Mesenchymal stem cell (in vitro differentiated cells and primary cell): ENCODE results near the gene HDHD5.

Experiments
- DNase-seq: peaks from one replicate; pipeline ENCODE4 v3.0.0-alpha.2; 2013
- H2AFZ ChIP-seq: one replicate; pipeline ENCODE4 v1.6.1; 2013; ENCODE audit warnings: low read depth, mild to moderate bottlenecking, control low read depth, inconsistent platforms, low read length, moderate library complexity
- H2AK5ac ChIP-seq: 2 replicates; pipeline ENCODE4 v1.6.1; 2013; ENCODE audit warnings: low read length, moderate library complexity, mild to moderate bottlenecking, inconsistent platforms; ENCODE audit not compliant: severe bottlenecking
- H2BK120ac ChIP-seq: one replicate; pipeline ENCODE4 v1.6.1; 2013; ENCODE audit warnings: low read depth, mild to moderate bottlenecking, inconsistent platforms, low read length, moderate library complexity
- H2BK12ac ChIP-seq, 2 experiments: one replicate each; pipeline ENCODE4 v1.6.1; 2013; ENCODE audit warnings: inconsistent platforms in 2 of 2, low read length in 2 of 2, mild to moderate bottlenecking in 2 of 2, moderate library complexity in 2 of 2, control low read depth in 1 of 2
- H2BK15ac ChIP-seq: one replicate; pipeline ENCODE4 v1.6.1; 2013; ENCODE audit warnings: mild to moderate bottlenecking, low read depth, inconsistent platforms; ENCODE audit not compliant: poor library complexity, severe bottlenecking
- H2BK5ac ChIP-seq: 2 replicates; pipeline ENCODE4 v1.6.1; 2013; ENCODE audit warnings: low read depth, mild to moderate bottlenecking, low read length, control low read depth, inconsistent platforms; ENCODE audit not compliant: poor library complexity, severe bottlenecking
- H3K14ac ChIP-seq, 2 experiments: one replicate each; pipeline ENCODE4 v1.6.1; 2013; ENCODE audit warnings: inconsistent platforms in 2 of 2, low read length in 2 of 2, control low read depth in 1 of 2, mild to moderate bottlenecking in 1 of 2, moderate library complexity in 1 of 2
- H3K18ac ChIP-seq, 2 experiments: one replicate each; pipeline ENCODE4 v1.6.1; 2013; ENCODE audit warnings: inconsistent platforms in 2 of 2, low read length in 2 of 2, control low read depth in 1 of 2, low read depth in 1 of 2, mild to moderate bottlenecking in 1 of 2
- H3K23ac ChIP-seq, 2 experiments: one replicate each; pipeline ENCODE4 v1.6.1; 2013; ENCODE audit warnings: inconsistent platforms in 2 of 2, low read length in 2 of 2, mild to moderate bottlenecking in 2 of 2, moderate library complexity in 2 of 2, control low read depth in 1 of 2
- H3K27ac ChIP-seq: 2 replicates; pipeline ENCODE4 v1.5.1; 2013; ENCODE audit warnings: mild to moderate bottlenecking, moderate library complexity, low read length, control low read depth, inconsistent platforms; ENCODE audit not compliant: poor library complexity, severe bottlenecking
- H3K27me3 ChIP-seq, 2 experiments: 2 replicates each; pipeline versions ENCODE4 v1.6.1 to v1.7.0; 2013; ENCODE audit warnings: low read length in 2 of 2, mild to moderate bottlenecking in 2 of 2, moderate library complexity in 2 of 2, control low read depth in 1 of 2, inconsistent platforms in 1 of 2; ENCODE audit not compliant: control insufficient read depth in 1 of 2, insufficient read depth in 1 of 2
- H3K36me3 ChIP-seq, 2 experiments: 2 replicates each; pipeline versions ENCODE4 v1.6.1 to v1.7.0; 2013; ENCODE audit warnings: low read length in 2 of 2, control low read depth in 1 of 2, inconsistent platforms in 1 of 2, low read depth in 1 of 2, mild to moderate bottlenecking in 1 of 2; ENCODE audit not compliant: insufficient read depth in 2 of 2, control insufficient read depth in 1 of 2
- H3K4ac ChIP-seq, 2 experiments: one replicate each; pipeline ENCODE4 v1.6.1; 2013; ENCODE audit warnings: inconsistent platforms in 2 of 2, low read length in 2 of 2, mild to moderate bottlenecking in 2 of 2, moderate library complexity in 2 of 2, control low read depth in 1 of 2, low read depth in 1 of 2
- H3K4me1 ChIP-seq: 2 replicates; pipeline ENCODE4 v1.6.1; 2013; ENCODE audit warnings: low read depth, low read length, control low read depth; ENCODE audit not compliant: control insufficient read depth, insufficient read depth
- H3K4me2 ChIP-seq: 2 replicates; pipeline ENCODE4 v1.6.1; 2013; ENCODE audit warnings: low read length, mild to moderate bottlenecking, inconsistent platforms; ENCODE audit not compliant: poor library complexity, severe bottlenecking
- H3K4me3 ChIP-seq, 2 experiments: 2 replicates each; pipeline versions ENCODE4 v1.5.1 to v1.7.0; 2013; ENCODE audit warnings: low read length in 2 of 2, mild to moderate bottlenecking in 2 of 2, control low read depth in 1 of 2, low read depth in 1 of 2; ENCODE audit not compliant: insufficient read depth in 1 of 2
- H3K79me1 ChIP-seq: replicated peaks from 2 replicates; pipeline ENCODE4 v1.6.1; 2013; ENCODE audit warnings: mild to moderate bottlenecking, control low read depth, low read length, inconsistent platforms; ENCODE audit not compliant: poor library complexity, severe bottlenecking
- H3K9ac ChIP-seq: 2 replicates; pipeline ENCODE4 v1.7.0; 2013; ENCODE audit warnings: mild to moderate bottlenecking, low read length, moderate library complexity
- H3K9me3 ChIP-seq: 2 replicates; pipeline ENCODE4 v1.7.0; 2013; ENCODE audit warnings: mild to moderate bottlenecking, low read length; ENCODE audit not compliant: control insufficient read depth
- H4K8ac ChIP-seq: one replicate; pipeline ENCODE4 v1.6.1; 2013; ENCODE audit warnings: inconsistent platforms, mild to moderate bottlenecking, low read length, moderate library complexity
- H4K91ac ChIP-seq: one replicate; pipeline ENCODE4 v1.6.1; 2013; ENCODE audit warnings: mild to moderate bottlenecking, low read length, inconsistent platforms
- WGBS: methylation state at CpG from one replicate; pipeline ENCODE4 v1.1.7; 2013; ENCODE audit warnings: mixed read lengths; 5-methylcytosine and 5-hydroxymethylcytosine counted together

The HDHD5 gene

GRCh38 chr22:17101475-17102296 lies 57.4 kb downstream of the HDHD5 start:
- Histone ChIP-seq H2BK12ac (no peak overlapping the region), H3K36me3 (peaks cover 79 to 91% of the 10 kb centered on the region in 2 experiments), H2AFZ (no peak overlapping the region), H3K27ac (no peak overlapping the region), H3K23ac (no peak overlapping the region), H2BK120ac (no peak overlapping the region), H4K91ac (no peak overlapping the region), H2BK15ac (no peak overlapping the region), H3K9ac (no peak overlapping the region), H3K4me3 (no peak overlapping the region), H3K18ac (no peak overlapping the region), H3K4me2 (no peak overlapping the region), H3K79me1 (peaks cover 7% of the 10 kb centered on the region), H2BK5ac (no peak overlapping the region), H3K4ac (no peak overlapping the region), H4K8ac (no peak overlapping the region), H3K27me3 (no peaks in the 10 kb centered on the region), H3K14ac (no peak overlapping the region), H3K4me1 (no peaks in the 10 kb centered on the region), H2AK5ac (no peak overlapping the region), H3K9me3 (no peaks in the 10 kb centered on the region)
- DNase-seq, result no peak
- WGBS, result 94% methylated on average over 13 of the region's 14 CpGs

GRCh38 chr22:17100621-17101020 lies 58.5 kb downstream of the HDHD5 start:
- H3K4me2 ChIP-seq, result no peak overlapping the region
- H3K9ac ChIP-seq, result no peak overlapping the region
- H3K18ac ChIP-seq, result no peak overlapping the region
- H3K23ac ChIP-seq, result peak overlapping the region in 1 of 2 experiments; percentile 27
- no peak overlapping the region for H4K8ac ChIP-seq
- WGBS, result 91% methylated on average over 6 of the region's 6 CpGs
- no peak for DNase-seq
- no peak overlapping the region for H2BK12ac ChIP-seq
- H3K4me3 ChIP-seq, result no peak overlapping the region
- no peak overlapping the region for H2BK15ac ChIP-seq
- no peak overlapping the region for H2BK120ac ChIP-seq
- no peak overlapping the region for H2BK5ac ChIP-seq
- no peak overlapping the region for H4K91ac ChIP-seq
- H3K4me1 ChIP-seq, result no peaks in the 10 kb centered on the region
- H2AFZ ChIP-seq, result no peak overlapping the region
- peaks cover 71 to 80% of the 10 kb centered on the region in 2 experiments for H3K36me3 ChIP-seq
- H3K27me3 ChIP-seq, result no peaks in the 10 kb centered on the region
- no peak overlapping the region for H3K4ac ChIP-seq
- H3K79me1 ChIP-seq, result peaks cover 14% of the 10 kb centered on the region
- no peak overlapping the region for H3K27ac ChIP-seq
- H3K9me3 ChIP-seq, result no peaks in the 10 kb centered on the region
- no peak overlapping the region for H3K14ac ChIP-seq
- H2AK5ac ChIP-seq, result no peak overlapping the region

GRCh38 chr22:17098379-17098819 lies 60.7 kb downstream of the HDHD5 start:
- Histone ChIP-seq H3K9ac (no peak overlapping the region), H3K4ac (no peak overlapping the region), H3K9me3 (no peaks in the 10 kb centered on the region), H3K27me3 (no peaks in the 10 kb centered on the region), H2BK120ac (no peak overlapping the region), H4K8ac (no peak overlapping the region), H2AK5ac (no peak overlapping the region), H3K18ac (no peak overlapping the region), H3K4me1 (no peaks in the 10 kb centered on the region), H2AFZ (no peak overlapping the region), H3K14ac (no peak overlapping the region), H4K91ac (no peak overlapping the region), H3K4me3 (no peak overlapping the region), H3K4me2 (no peak overlapping the region), H3K27ac (no peak overlapping the region), H3K23ac (no peak overlapping the region), H2BK12ac (no peak overlapping the region), H3K36me3 (peaks cover 52 to 65% of the 10 kb centered on the region in 2 experiments), H2BK5ac (no peak overlapping the region), H3K79me1 (peaks cover 21% of the 10 kb centered on the region), H2BK15ac (no peak overlapping the region)
- DNase-seq, result no peak
- 80% methylated on average over 7 of the region's 7 CpGs for WGBS

GRCh38 chr22:17097701-17098100 lies 61.4 kb downstream of the HDHD5 start:
- WGBS, result 96% methylated on average over 6 of the region's 6 CpGs
- H3K4me1 ChIP-seq, result no peaks in the 10 kb centered on the region
- H2AK5ac ChIP-seq, result no peak overlapping the region
- no peak overlapping the region for H3K14ac ChIP-seq
- no peaks in the 10 kb centered on the region for H3K27me3 ChIP-seq
- H3K79me1 ChIP-seq, result peaks cover 24% of the 10 kb centered on the region
- H2BK15ac ChIP-seq, result no peak overlapping the region
- H3K9ac ChIP-seq, result no peak overlapping the region
- H2AFZ ChIP-seq, result no peak overlapping the region
- H3K4me2 ChIP-seq, result no peak overlapping the region
- DNase-seq, result no peak
- no peak overlapping the region for H2BK12ac ChIP-seq
- no peak overlapping the region for H4K8ac ChIP-seq
- H3K27ac ChIP-seq, result no peak overlapping the region
- peaks cover 47 to 59% of the 10 kb centered on the region in 2 experiments for H3K36me3 ChIP-seq
- H2BK120ac ChIP-seq, result no peak overlapping the region
- no peak overlapping the region for H3K23ac ChIP-seq
- H4K91ac ChIP-seq, result no peak overlapping the region
- H3K9me3 ChIP-seq, result no peaks in the 10 kb centered on the region
- H3K4ac ChIP-seq, result no peak overlapping the region
- no peak overlapping the region for H3K18ac ChIP-seq
- H3K4me3 ChIP-seq, result no peak overlapping the region
- no peak overlapping the region for H2BK5ac ChIP-seq
